ENCODE measurements around the gene RFC2. TPM values are rescaled to one million over a fixed set of nuclear protein-coding genes. Genes with fewer than 3 reads are reported as not detected.
"Not testable (repeated sequence)": the region's sequence is repeated elsewhere in the genome, so short reads cannot be mapped to it uniquely, and the experiment has no call there.

RFC2 gene
- total RNA-seq, 2 donors from 2014 or later: 6.0 to 8.5 TPM

DNA sequence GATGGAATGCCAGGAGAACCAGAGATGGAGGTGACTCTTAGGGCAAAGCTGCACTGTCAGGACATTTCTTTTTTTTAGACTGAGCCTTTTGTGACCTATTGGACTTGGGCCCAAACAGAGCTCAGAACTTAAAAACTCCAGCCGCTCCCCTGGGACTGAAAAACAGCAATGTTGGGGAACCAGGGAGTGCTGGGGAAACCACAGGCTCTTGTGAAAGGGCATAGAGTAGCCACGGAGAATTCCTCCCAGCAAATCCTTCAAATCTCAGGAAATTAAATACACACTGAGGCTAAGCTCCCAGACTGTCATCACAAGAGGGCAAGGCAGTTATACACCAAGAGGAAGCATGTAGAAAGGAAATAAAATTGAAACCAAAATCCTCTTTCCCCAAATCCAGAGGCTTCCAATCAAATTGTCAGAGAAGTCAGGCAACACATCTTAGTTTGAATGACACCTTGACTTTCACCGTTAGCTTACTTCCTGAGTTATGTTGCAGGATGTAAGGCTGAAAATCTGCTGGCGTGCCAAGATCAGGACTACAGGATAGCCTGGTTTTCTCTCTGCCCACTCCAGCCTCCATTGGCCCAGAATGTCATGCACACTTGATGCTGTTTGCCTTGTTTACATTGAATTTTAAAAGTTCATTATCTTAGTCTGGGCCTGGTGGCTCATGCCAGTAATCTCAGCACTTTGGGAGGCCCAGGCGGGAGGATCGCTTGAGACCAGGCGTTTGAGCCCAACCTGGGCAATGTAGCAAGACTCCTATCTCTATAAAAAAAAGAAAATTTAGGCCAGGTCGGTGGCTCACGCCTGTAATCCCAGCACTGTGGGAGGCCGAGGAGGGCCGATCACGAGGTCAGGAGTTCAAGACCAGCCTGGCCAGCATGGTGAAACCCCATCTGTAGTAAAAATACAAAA is 2.6 kb upstream of the RFC2 start:
- TF ChIP-seq, protein P1, sequence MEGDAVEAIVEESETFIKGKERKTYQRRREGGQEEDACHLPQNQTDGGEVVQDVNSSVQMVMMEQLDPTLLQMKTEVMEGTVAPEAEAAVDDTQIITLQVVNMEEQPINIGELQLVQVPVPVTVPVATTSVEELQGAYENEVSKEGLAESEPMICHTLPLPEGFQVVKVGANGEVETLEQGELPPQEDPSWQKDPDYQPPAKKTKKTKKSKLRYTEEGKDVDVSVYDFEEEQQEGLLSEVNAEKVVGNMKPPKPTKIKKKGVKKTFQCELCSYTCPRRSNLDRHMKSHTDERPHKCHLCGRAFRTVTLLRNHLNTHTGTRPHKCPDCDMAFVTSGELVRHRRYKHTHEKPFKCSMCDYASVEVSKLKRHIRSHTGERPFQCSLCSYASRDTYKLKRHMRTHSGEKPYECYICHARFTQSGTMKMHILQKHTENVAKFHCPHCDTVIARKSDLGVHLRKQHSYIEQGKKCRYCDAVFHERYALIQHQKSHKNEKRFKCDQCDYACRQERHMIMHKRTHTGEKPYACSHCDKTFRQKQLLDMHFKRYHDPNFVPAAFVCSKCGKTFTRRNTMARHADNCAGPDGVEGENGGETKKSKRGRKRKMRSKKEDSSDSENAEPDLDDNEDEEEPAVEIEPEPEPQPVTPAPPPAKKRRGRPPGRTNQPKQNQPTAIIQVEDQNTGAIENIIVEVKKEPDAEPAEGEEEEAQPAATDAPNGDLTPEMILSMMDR (IDR thresholded peaks at IDR 0.05): no peak
- no peak for DNase-seq (ENCODE audit: low spot score)
- Histone ChIP-seq H3K36me3 (no peaks in the 10 kb centered on the region), H3K9me3 (no peaks in the 10 kb centered on the region), H3K4me1 (peaks cover 0 to 34% of the 10 kb centered on the region in 2 donors), H3K27me3 (no peaks in the 10 kb centered on the region), H3K4me3 (no peak overlapping the region), H3K27ac (peak overlapping the region in 1 of 2 donors; percentile 7)

DNA sequence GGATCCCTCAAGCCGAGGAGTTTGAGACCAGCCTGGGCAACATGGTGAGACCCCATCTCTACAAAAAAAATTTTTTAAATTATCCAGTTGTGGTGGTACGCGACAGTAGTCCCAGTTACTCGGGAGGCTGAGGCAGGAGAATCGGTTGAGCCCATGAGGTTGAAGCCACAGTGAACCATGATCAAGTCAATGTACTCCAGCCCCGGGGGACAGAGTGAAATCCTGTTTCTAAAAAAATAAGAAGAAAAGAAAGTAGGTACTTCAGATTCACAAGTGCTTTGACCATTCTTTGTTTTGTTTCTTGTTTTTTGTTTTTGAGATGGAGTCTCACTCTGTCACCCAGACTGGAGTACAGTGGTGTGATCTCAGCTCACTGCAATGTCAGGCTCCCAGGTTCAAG is 1.3 kb upstream of the RFC2 start:
- peak overlapping the region; percentile 91 to 96 for H3K27ac ChIP-seq
- not testable (repeated sequence) for H3K9me3 ChIP-seq; DNase-seq (ENCODE audit: low spot score); H3K36me3 ChIP-seq; H3K27me3 ChIP-seq
- peak overlapping the region in 1 of 2 donors; percentile 81 for H3K4me3 ChIP-seq
- H3K4me1 ChIP-seq: peaks cover 0 to 34% of the 10 kb centered on the region in 2 donors

DNA sequence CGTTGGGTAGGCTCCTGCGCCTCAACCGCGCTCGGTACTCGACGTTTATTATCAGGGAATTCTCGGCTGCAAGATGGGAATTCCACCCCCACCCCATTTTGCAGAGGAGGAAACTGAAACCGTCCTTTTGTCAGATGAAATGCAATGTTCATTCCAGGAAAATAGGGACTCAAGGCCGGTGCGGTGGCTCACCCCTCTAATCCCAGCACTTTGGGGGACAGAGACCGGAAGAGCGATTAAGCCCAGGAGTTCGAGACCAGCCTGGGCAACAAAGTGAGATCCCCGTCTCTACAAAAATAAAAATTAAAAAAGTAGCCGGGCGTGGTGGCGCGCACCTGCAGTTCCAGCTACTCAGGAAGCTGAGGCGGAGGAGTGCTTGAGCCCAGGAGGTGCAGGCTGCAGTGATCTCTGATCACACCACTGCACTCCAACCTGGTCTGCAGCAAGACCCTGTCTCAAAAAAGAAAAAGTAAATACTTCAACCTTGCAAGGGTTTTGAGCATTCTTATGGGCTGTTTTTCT is 720 bp upstream of the RFC2 start:
- H3K27ac ChIP-seq: peak overlapping the region; percentile 91 to 96
- H3K36me3 ChIP-seq: peaks cover 13% of the 10 kb centered on the region
- TF ChIP-seq, protein P1 (IDR thresholded peaks at IDR 0.05): no peak
- DNase-seq (ENCODE audit: low spot score): no peak
- H3K4me1 ChIP-seq: peaks cover 0 to 34% of the 10 kb centered on the region in 2 donors
- H3K9me3 ChIP-seq: no peaks in the 10 kb centered on the region
- no peaks in the 10 kb centered on the region for H3K27me3 ChIP-seq
- H3K4me3 ChIP-seq: peak overlapping the region; percentile 60 to 81

DNA sequence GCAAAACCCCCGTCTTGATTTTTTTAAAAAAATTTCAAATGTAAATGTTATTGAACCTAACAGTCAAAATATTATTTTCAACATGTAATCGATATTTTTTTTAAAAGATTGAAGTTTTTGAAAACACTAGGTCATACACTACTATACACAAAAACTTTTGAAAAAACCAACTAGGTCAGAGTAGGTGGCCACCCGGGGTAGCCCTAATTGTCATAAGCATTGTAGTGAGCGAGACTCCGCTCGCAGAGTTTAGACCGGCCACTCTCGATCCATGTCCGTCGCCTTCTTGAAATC is 417 bp downstream of the RFC2 start:
- Histone ChIP-seq H3K27ac (peak overlapping the region; percentile 91 to 96), H3K4me3 (peak overlapping the region; percentile 60 to 81), H3K4me1 (peaks cover 0 to 34% of the 10 kb centered on the region in 2 donors), H3K9me3 (no peaks in the 10 kb centered on the region), H3K27me3 (no peaks in the 10 kb centered on the region), H3K36me3 (peaks cover 24% of the 10 kb centered on the region)
- TF ChIP-seq, protein P1 (IDR thresholded peaks at IDR 0.05): no peak
- DNase-seq (ENCODE audit: low spot score): no peak

DNA sequence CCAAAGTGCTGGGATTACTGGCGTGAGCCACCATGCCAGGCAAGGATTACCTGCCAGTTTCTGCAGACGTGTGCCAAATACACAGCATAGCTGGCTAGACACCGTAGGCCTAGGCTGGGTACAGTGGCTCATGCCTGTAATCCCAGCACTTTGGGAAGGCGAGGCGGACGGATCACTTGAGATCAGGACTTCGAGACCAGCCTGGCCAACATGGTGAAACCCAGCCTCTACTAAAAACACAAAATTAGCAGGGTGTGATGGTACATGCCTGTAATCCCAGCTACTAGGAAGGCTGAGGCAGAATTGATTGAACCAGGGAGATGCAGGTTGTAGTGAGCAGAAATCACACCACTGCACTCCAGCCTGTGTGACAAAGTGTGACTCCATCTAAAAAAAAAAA is 868 bp downstream of the RFC2 start:
- DNase-seq (ENCODE audit: low spot score): no peak
- TF ChIP-seq, protein P1 (IDR thresholded peaks at IDR 0.05): no peak
- H3K27ac ChIP-seq: peak overlapping the region in 1 of 2 donors; percentile 91
- no peaks in the 10 kb centered on the region for H3K27me3 ChIP-seq
- H3K4me3 ChIP-seq: peak overlapping the region in 1 of 2 donors; percentile 81
- peaks cover 28% of the 10 kb centered on the region for H3K36me3 ChIP-seq
- H3K4me1 ChIP-seq: peaks cover 0 to 34% of the 10 kb centered on the region in 2 donors
- H3K9me3 ChIP-seq: no peaks in the 10 kb centered on the region

DNA sequence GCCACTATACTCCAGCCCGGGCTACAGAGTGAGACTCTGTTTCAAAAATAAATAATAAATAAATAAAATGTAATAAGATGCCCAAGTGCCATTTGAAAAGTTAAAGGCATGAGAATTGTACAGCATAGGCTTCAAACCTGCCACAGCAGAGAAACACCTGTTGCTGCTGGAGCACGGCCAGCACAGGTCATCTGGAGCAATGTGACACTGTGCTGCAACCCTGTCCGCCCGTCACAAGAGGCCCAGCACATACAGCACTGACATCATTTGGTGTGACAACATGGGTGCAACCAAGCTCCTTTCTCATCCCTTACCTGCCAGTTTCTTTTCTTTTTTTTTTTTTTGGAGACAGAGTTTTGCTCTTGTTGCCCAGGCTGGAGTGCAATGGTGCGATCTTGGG is 1.3 kb downstream of the RFC2 start:
- Histone ChIP-seq H3K36me3 (peaks cover 31% of the 10 kb centered on the region), H3K27me3 (no peaks in the 10 kb centered on the region), H3K4me1 (peaks cover 0 to 34% of the 10 kb centered on the region in 2 donors), H3K27ac (no peak overlapping the region), H3K9me3 (no peaks in the 10 kb centered on the region), H3K4me3 (no peak overlapping the region)
- TF ChIP-seq, protein P1 (IDR thresholded peaks at IDR 0.05): no peak
- no peak for DNase-seq (ENCODE audit: low spot score)

DNA sequence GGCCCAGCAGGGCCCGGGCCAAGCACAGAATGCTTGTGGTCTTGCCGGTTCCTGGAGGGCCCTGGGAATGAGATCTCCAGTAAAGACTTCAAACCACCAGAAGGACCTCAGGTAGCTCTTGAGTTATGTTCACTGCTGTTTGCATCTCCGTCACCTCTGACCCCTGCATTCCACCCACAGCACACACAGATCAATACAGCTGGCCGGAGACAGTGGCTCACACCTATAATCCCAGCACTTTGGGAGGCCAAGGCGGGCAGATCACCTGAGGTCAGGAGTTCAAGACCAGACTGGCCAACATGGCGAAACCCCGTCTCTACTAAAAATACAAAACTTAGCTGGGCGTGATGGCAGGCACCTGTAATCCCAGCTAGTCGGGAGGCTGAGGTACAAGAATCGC is 5.1 kb downstream of the RFC2 start:
- H3K36me3 ChIP-seq: peaks cover 31% of the 10 kb centered on the region
- not testable (repeated sequence) for DNase-seq (ENCODE audit: low spot score); H3K4me3 ChIP-seq; H3K27ac ChIP-seq; H3K27me3 ChIP-seq; H3K9me3 ChIP-seq
- peaks cover 0 to 13% of the 10 kb centered on the region in 2 donors for H3K4me1 ChIP-seq
